Left lung (tissue), 10 donors: Measurements from ENCODE around the gene ARFGAP1. TPM values are rescaled to one million over a fixed set of nuclear protein-coding genes. Genes with fewer than 3 reads are reported as not detected.

Experiments
- ATAC-seq: fragments of 200-7000 bp; cut with Tn5 transposase; one replicate; pipeline ENCODE4 v1.9.1; 2020; ENCODE audit warnings: moderate library complexity
- DNase-seq, 4 donors: peaks; one replicate each; pipeline ENCODE4 v3.0.0-alpha.2; 2013 to 2020
- H3K27ac ChIP-seq, 2 donors: fragments of 200-600 bp; sonication (generic) in 1 of 2; one replicate each; pipeline versions ENCODE4 v1.5.0 to v1.8.0; 2020 to 2021
- H3K27me3 ChIP-seq, 2 donors: fragments of 200-600 bp; sonication (generic) in 1 of 2; one replicate each; pipeline versions ENCODE4 v1.5.0 to v1.8.0; 2020 to 2021
- H3K36me3 ChIP-seq, 2 donors: fragments of 200-600 bp; sonication (generic) in 1 of 2; one replicate each; pipeline versions ENCODE4 v1.5.0 to v1.8.0; 2020 to 2021
- H3K4me1 ChIP-seq, 2 donors: fragments of 200-600 bp; one replicate each; pipeline ENCODE4 v1.8.0; 2021
- H3K4me3 ChIP-seq, 2 donors: fragments of 200-600 bp; sonication (generic) in 1 of 2; one replicate each; pipeline versions ENCODE4 v1.5.0 to v1.8.0; 2020 to 2021; ENCODE audit warnings: mild to moderate bottlenecking in 1 of 2
- H3K9me3 ChIP-seq, 2 donors: fragments of 200-600 bp; sonication (generic) in 1 of 2; one replicate each; pipeline versions ENCODE4 v1.5.0 to v1.8.0; 2020 to 2021
- intact Hi-C, 2 donors: fragments of 100-400 bp; cut with DNase I; formaldehyde crosslinking; loops; one replicate each; pipeline versions ENCODE4 v1.11.2 to v1.14.2; 2022
- polyA plus RNA-seq, 6 donors: library from polyadenylated mRNA; unstranded; fragments of 120-200 nt; gene quantifications; one replicate each; pipeline ENCODE4 v1.2.1, GENCODE V29; 2013; ENCODE audit not compliant: insufficient read length in 6 of 6
- total RNA-seq, 2 donors: library from RNA; stranded (reverse); fragmentation: NEBNext Ultra II Directional; extraction: Animal tissue kit (Norgen Biotek cat#: 25700); gene quantifications; one replicate each; pipeline ENCODE4 v1.2.1, GENCODE V29; 2021
- TF ChIP-seq, protein P1 (sequence below), 2 donors: fragments of 200-600 bp; sonication (generic) in 1 of 2; IDR thresholded peaks; one replicate each; pipeline versions ENCODE4 v1.5.0 to v1.8.0; 2021; ENCODE audit warnings: antibody characterized with exemption in 2 of 2
- donor health status: DM: no; HTN: yes; CAD: no.
- donor health status: DM: no; HTN: no; CAD: no.

ARFGAP1 gene
- total and polyA plus RNA-seq, 8 donors = 53.1 to 87.5 (median 70.2) TPM

- ATAC-seq (no peak), DNase-seq (no peak)
- Histone ChIP-seq H3K4me3 (no peak within 1 kb of the TSS), H3K27me3 (peaks cover 0 to 98% of the 10 kb centered on the region in 2 donors), H3K36me3 (no peaks in the 10 kb centered on the region), H3K27ac (no peak within 1 kb of the TSS), H3K9me3 (no peaks in the 10 kb centered on the region), H3K4me1 (no peaks in the 10 kb centered on the region)
- TF ChIP-seq, protein P1, sequence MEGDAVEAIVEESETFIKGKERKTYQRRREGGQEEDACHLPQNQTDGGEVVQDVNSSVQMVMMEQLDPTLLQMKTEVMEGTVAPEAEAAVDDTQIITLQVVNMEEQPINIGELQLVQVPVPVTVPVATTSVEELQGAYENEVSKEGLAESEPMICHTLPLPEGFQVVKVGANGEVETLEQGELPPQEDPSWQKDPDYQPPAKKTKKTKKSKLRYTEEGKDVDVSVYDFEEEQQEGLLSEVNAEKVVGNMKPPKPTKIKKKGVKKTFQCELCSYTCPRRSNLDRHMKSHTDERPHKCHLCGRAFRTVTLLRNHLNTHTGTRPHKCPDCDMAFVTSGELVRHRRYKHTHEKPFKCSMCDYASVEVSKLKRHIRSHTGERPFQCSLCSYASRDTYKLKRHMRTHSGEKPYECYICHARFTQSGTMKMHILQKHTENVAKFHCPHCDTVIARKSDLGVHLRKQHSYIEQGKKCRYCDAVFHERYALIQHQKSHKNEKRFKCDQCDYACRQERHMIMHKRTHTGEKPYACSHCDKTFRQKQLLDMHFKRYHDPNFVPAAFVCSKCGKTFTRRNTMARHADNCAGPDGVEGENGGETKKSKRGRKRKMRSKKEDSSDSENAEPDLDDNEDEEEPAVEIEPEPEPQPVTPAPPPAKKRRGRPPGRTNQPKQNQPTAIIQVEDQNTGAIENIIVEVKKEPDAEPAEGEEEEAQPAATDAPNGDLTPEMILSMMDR (IDR thresholded peaks at IDR 0.05) = no peak
- intact Hi-C loops = no loop called here
These were observed 37.1 kb upstream of the ARFGAP1 start, which contains the start of gene BIRC7 for GRCh38 chr20:63235399-63235983. Gene BIRC7 (plus strand): TSS chr20:63235905. CDS start chr20:63236097, 192 bp downstream.

DNA sequence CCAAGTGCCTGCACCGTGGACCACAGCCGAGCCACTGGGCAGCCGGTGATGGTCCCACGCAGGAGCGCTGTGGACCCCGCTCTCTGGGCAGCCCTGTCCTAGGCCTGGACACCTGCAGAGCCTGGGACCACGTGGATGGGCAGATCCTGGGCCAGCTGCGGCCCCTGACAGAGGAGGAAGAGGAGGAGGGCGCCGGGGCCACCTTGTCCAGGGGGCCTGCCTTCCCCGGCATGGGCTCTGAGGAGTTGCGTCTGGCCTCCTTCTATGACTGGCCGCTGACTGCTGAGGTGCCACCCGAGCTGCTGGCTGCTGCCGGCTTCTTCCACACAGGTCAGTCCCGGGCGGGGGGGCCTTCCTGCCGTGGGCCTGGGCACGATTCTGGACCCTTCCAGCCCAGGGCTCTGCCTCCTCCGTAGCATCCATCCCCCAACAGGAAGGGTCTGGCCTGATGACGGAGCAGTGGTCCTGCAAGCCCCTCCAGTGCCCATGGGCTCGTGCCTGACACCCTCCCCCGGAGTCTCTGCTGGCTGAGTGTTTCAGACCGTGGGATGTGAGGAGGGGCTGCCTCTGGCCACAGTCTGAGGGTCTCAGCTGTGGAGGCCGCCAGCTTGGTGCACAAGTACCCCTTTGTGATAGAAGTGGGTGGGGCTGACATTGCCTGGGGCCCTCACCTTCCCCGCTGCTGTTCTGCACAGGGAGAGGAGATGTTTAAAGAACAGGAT lies 36.3 kb upstream of the ARFGAP1 start:
- no peaks in the 10 kb centered on the region for H3K4me1 ChIP-seq
- H3K27me3 ChIP-seq = peaks cover 0 to 98% of the 10 kb centered on the region in 2 donors
- no peak for ATAC-seq
- TF ChIP-seq, protein P1 (IDR thresholded peaks at IDR 0.05) = no peak
- no peak for DNase-seq
- intact Hi-C loops = no loop called here
- no peak overlapping the region for H3K27ac ChIP-seq
- no peaks in the 10 kb centered on the region for H3K36me3 ChIP-seq
- H3K9me3 ChIP-seq = no peaks in the 10 kb centered on the region
- H3K4me3 ChIP-seq = no peak overlapping the region

DNA sequence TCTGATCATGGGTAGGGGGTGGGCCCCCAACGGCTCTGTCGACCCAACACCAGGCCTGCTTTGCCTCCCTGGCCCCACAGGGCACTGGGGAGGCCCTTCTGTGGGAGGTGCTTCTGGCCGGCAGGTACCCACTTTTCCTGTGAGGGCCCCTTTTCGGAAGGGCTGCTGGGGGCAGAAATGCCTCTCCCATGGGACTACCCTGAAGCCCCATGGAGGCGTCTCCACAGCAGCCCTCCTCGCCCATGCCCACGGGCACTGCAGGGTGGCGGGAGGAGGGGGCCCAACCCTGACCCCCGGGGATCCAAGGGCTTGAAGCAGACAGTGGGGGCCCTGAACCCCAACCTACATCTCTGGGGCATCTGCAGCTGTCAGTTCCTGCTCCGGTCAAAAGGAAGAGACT lies 34.6 kb upstream of the ARFGAP1 start:
- H3K27ac ChIP-seq = no peak overlapping the region
- no peak for DNase-seq
- no peaks in the 10 kb centered on the region for H3K36me3 ChIP-seq
- H3K27me3 ChIP-seq = peaks cover 0 to 95% of the 10 kb centered on the region in 2 donors
- intact Hi-C loops = no loop called here
- no peaks in the 10 kb centered on the region for H3K9me3 ChIP-seq
- no peaks in the 10 kb centered on the region for H3K4me1 ChIP-seq
- TF ChIP-seq, protein P1 (IDR thresholded peaks at IDR 0.05) = no peak
- no peak overlapping the region for H3K4me3 ChIP-seq
- no peak for ATAC-seq

DNA sequence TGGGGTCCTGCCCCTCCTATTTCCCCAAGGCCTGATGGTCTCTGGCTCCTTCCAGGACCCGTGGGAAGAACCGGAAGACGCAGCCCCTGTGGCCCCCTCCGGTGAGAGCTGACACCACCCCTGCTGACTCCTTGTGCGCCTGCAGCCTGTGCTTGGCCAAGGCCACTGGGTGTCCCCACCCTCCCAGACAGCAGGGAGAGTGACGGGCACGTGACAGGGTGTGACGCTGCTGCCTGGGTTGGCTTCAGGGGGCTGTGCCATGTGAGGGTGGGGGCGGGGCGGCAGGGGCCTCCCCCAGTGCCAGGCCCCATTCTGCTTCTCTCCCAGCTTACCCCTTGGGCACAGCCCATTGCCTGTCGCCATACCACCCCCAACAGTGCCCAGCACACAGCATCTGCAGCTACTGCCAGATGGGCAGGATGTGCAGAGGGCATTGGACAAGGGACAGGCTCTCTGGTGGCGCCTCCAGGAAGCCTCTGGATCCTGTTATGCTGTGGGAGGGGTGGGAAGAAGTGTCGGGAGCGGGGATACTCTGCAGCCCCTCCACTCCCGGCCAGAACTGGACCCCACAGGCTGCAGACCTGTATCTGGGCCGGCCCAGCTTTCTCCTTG lies 34.0 kb upstream of the ARFGAP1 start:
- DNase-seq (peak in 1 of 4 donors; percentile 52), ATAC-seq (no peak)
- TF ChIP-seq, protein P1 (IDR thresholded peaks at IDR 0.05) = no peak
- intact Hi-C loops = no loop called here
- Histone ChIP-seq H3K27me3 (peaks cover 0 to 95% of the 10 kb centered on the region in 2 donors), H3K27ac (no peak overlapping the region), H3K4me3 (no peak overlapping the region), H3K36me3 (no peaks in the 10 kb centered on the region), H3K9me3 (no peaks in the 10 kb centered on the region), H3K4me1 (no peaks in the 10 kb centered on the region)

- Histone ChIP-seq H3K9me3 (no peaks in the 10 kb centered on the region), H3K27me3 (peaks cover 0 to 95% of the 10 kb centered on the region in 2 donors)
These were observed 33.2 kb upstream of the ARFGAP1 start for GRCh38 chr20:63239431-63239830.

More at GRCh38 chr20:63239431-63239830, 33.2 kb upstream of the ARFGAP1 start:
- H3K27ac ChIP-seq = no peak overlapping the region
- no peaks in the 10 kb centered on the region for H3K4me1 ChIP-seq
- H3K4me3 ChIP-seq = no peak overlapping the region
- ATAC-seq = no peak
- intact Hi-C loops = no loop called here
- no peak for DNase-seq
- TF ChIP-seq, protein P1 (IDR thresholded peaks at IDR 0.05) = no peak
- no peaks in the 10 kb centered on the region for H3K36me3 ChIP-seq
